ENCODE data around the gene MYL10.

The MYL10 gene

GRCh38 chr7:101565601-101566209, 63.4 kb downstream of the MYL10 start:
- TF ChIP-seq SUZ12 (IDR thresholded peaks at IDR 0.05; ENCODE audit: extremely low read depth, insufficient read depth, insufficient read length) (no peak), YY1 (IDR thresholded peaks at IDR 0.05; ENCODE audit: insufficient read depth, insufficient read length) (no peak), ZNF274 (IDR thresholded peaks at IDR 0.05; ENCODE audit: low read depth, low read length) (no peak)
- H3K27me3 ChIP-seq (ENCODE audit: insufficient read depth, insufficient read length) = no peaks in the 10 kb centered on the region
- peaks cover 16% of the 10 kb centered on the region for H3K4me1 ChIP-seq (ENCODE audit: insufficient read depth, insufficient read length)
- H3K4me3 ChIP-seq (ENCODE audit: insufficient read length, low read depth) = no peak overlapping the region
- H3K9me3 ChIP-seq (ENCODE audit: insufficient read depth, low read length) = no peaks in the 10 kb centered on the region
- H3K9ac ChIP-seq (ENCODE audit: insufficient read length, low read depth) = no peak overlapping the region
- DNase-seq (ENCODE audit: low read depth, low spot score) = no peak
- H3K36me3 ChIP-seq (ENCODE audit: insufficient read depth, insufficient read length, low read length) = no peaks in the 10 kb centered on the region

GRCh38 chr7:101564778-101565211, 64.3 kb downstream of the MYL10 start:
- no peaks in the 10 kb centered on the region for H3K27me3 ChIP-seq (ENCODE audit: insufficient read depth, insufficient read length)
- TF ChIP-seq ZNF274 (IDR thresholded peaks at IDR 0.05; ENCODE audit: low read depth, low read length) (no peak), YY1 (IDR thresholded peaks at IDR 0.05; ENCODE audit: insufficient read depth, insufficient read length) (no peak), SUZ12 (IDR thresholded peaks at IDR 0.05; ENCODE audit: extremely low read depth, insufficient read depth, insufficient read length) (no peak)
- H3K9ac ChIP-seq (ENCODE audit: insufficient read length, low read depth) = no peak overlapping the region
- peak; percentile 39 for DNase-seq (ENCODE audit: low read depth, low spot score)
- H3K9me3 ChIP-seq (ENCODE audit: insufficient read depth, low read length) = no peaks in the 10 kb centered on the region
- no peaks in the 10 kb centered on the region for H3K36me3 ChIP-seq (ENCODE audit: insufficient read depth, insufficient read length, low read length)
- peaks cover 16% of the 10 kb centered on the region for H3K4me1 ChIP-seq (ENCODE audit: insufficient read depth, insufficient read length)
- no peak overlapping the region for H3K4me3 ChIP-seq (ENCODE audit: insufficient read length, low read depth)

DNA sequence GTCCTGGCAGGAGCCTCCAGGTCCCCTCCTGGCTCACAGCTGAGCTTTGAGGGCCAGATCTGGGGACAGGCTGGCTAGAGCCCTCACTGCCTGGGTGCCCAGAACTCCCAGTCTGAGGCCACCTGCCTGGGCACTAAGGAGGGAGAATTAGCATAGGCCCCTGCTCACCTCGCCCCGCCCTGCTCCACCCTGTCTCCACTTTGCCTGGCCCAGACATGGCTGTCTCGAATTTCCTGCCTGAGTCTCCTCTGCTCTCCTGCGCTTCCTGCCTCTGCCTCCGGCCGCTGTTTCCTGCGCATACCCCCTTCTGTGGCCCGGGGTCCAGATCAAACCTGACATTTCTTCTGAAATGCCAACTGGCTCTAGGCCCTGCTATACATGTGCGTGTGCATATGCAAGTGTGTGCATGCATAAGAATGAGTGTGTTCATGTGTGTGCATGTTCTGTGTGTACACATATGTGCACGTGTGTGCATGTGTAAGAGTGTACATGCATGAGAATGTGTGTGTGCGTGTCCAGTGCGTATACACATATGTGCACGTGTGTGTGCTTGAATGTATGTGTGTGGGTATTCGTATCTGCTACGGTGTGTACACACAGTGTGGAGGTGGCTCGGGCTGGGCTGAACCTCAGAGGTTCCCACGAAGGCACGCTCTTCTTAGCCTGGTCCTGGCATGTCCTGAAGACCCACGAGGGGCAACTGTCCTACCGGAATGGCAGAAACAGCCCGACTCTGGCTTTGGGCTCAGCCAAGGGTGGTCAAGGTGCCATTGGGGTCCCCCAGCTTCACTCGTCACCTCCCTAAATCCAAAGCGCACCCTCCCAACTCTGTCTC, 64.9 kb downstream of the MYL10 start:
- TF ChIP-seq ZNF274 (IDR thresholded peaks at IDR 0.05; ENCODE audit: low read depth, low read length) (no peak), YY1 (IDR thresholded peaks at IDR 0.05; ENCODE audit: insufficient read depth, insufficient read length) (no peak), SUZ12 (IDR thresholded peaks at IDR 0.05; ENCODE audit: extremely low read depth, insufficient read depth, insufficient read length) (no peak)

More for the DNA sequence above, 64.9 kb downstream of the MYL10 start:
- Histone ChIP-seq H3K4me1 (ENCODE audit: insufficient read depth, insufficient read length) (peaks cover 16% of the 10 kb centered on the region), H3K27me3 (ENCODE audit: insufficient read depth, insufficient read length) (no peaks in the 10 kb centered on the region), H3K4me3 (ENCODE audit: insufficient read length, low read depth) (no peak overlapping the region), H3K9me3 (ENCODE audit: insufficient read depth, low read length) (no peaks in the 10 kb centered on the region), H3K36me3 (ENCODE audit: insufficient read depth, insufficient read length, low read length) (peaks cover 3% of the 10 kb centered on the region), H3K9ac (ENCODE audit: insufficient read length, low read depth) (no peak overlapping the region)
- no peak for DNase-seq (ENCODE audit: low read depth, low spot score)

Data from NT2/D1 (cell line).